Measurements from ENCODE around the gene NFIC.

DNA sequence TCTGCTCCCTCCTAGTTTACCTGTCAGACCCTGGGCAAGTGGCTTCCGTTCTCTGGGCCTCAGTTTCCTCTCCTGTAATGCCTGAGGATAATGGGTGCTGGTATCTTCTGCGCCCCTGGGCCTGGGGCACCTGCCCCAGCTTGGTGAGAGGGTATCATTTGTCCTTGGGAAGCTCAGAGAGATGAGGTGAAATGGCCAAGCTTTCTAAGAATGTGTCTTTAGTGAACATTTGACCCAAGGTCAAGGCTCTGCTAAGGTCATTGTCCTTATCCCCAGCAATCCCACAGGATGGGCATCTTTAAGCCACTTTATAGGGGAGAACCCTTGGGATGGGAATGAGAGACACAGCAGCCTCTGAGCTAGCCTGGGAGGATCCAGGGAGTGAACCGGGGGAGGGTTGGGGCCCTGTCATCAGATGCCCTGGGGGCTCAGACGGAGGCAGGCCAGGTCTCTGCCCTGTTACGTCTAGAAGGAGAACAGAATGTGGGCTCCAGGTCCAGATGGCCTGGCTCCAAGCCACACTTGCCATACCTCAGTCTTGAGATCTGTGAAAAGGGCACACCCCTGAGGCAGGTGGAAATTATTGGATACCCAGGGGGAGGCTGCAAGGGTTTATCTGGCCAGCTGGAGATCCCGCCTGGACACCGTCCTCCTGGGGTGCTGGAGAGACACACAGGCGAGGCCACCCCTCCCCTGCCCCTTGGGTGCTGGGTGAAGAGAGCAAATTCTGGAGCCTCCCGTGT lies 1.1 kb upstream of the NFIC start:
- no peak for TF ChIP-seq BHLHE40 (IDR thresholded peaks at IDR 0.05; ENCODE audit: borderline replicate concordance in 1 of 2, low read depth in 2 of 2, low read length in 1 of 2)
- TF ChIP-seq ZNF274 (IDR thresholded peaks at IDR 0.05; ENCODE audit: insufficient read depth, insufficient read length) = no peak
